ENCODE results near the gene DNAJC21. TPM values are rescaled to one million over a fixed set of nuclear protein-coding genes. Genes with fewer than 3 reads are reported as not detected.

The DNAJC21 gene
- total and polyA plus RNA-seq, 4 donors, result 8.8 to 21.0 (median 11.8) TPM

DNA sequence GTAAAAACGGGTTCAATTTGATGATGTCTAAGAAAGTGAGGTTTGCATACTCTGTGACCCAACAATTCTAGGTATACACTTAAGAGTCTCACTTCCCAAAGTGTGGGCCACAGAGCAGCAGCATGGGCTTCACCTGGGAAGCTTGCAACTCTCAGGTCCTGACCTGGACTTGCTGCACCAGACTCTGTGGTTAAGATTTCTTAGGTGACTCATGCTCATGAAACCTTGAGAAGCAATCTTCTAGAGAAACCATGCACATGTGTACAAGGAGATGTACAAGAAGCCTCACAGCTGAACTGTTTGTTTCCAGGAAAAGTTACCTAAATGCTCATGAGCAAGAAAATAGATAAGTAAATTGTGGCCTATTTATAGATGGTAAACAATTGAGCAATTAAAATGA is 30.0 kb downstream of the DNAJC21 start:
- TF ChIP-seq RXRA (IDR thresholded peaks at IDR 0.05) (no peak), SP1 (IDR thresholded peaks at IDR 0.05) (no peak), JUND (IDR thresholded peaks at IDR 0.05) (no peak), EGR1 (IDR thresholded peaks at IDR 0.05; ENCODE audit: low read depth in 2 of 2) (no peak), RAD21 (IDR thresholded peaks at IDR 0.05) (no peak), TAF1 (conservative IDR thresholded peaks at IDR 0.05) (no peak), FOXA1 (IDR thresholded peaks at IDR 0.05) (no peak), YY1 (IDR thresholded peaks at IDR 0.05) (no peak)
- TF ChIP-seq, protein P1, sequence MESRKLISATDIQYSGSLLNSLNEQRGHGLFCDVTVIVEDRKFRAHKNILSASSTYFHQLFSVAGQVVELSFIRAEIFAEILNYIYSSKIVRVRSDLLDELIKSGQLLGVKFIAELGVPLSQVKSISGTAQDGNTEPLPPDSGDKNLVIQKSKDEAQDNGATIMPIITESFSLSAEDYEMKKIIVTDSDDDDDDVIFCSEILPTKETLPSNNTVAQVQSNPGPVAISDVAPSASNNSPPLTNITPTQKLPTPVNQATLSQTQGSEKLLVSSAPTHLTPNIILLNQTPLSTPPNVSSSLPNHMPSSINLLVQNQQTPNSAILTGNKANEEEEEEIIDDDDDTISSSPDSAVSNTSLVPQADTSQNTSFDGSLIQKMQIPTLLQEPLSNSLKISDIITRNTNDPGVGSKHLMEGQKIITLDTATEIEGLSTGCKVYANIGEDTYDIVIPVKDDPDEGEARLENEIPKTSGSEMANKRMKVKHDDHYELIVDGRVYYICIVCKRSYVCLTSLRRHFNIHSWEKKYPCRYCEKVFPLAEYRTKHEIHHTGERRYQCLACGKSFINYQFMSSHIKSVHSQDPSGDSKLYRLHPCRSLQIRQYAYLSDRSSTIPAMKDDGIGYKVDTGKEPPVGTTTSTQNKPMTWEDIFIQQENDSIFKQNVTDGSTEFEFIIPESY (IDR thresholded peaks at IDR 0.05), result no peak
- Histone ChIP-seq H3K36me3 (ENCODE audit: control insufficient read depth in 4 of 4, insufficient read depth in 3 of 4, low read depth in 1 of 4, low read length in 3 of 4) (peaks cover 0 to 6% (median 3%) of the 10 kb centered on the region in 4 donors), H3K27me3 (ENCODE audit: control insufficient read depth in 4 of 4, insufficient read depth in 4 of 4, low read length in 3 of 4) (no peaks in the 10 kb centered on the region), H3K4me1 (ENCODE audit: control insufficient read depth in 4 of 4, insufficient read depth in 4 of 4, low read length in 3 of 4) (peaks cover 0 to 13% (median 11%) of the 10 kb centered on the region in 4 donors), H3K27ac (ENCODE audit: low read depth in 1 of 2, low read length in 2 of 2) (no peak overlapping the region), H3K9me3 (ENCODE audit: control insufficient read depth in 4 of 4, low read length in 3 of 4) (no peaks in the 10 kb centered on the region), H3K4me3 (ENCODE audit: low read depth in 1 of 3, low read length in 3 of 3) (no peak overlapping the region), H3K9ac (ENCODE audit: low read depth in 1 of 2, low read length in 2 of 2) (no peak overlapping the region)
- DNase-seq (ENCODE audit: low spot score), result no peak
- WGBS, result 86% methylated on average over 1 of the region's 1 CpG

DNA sequence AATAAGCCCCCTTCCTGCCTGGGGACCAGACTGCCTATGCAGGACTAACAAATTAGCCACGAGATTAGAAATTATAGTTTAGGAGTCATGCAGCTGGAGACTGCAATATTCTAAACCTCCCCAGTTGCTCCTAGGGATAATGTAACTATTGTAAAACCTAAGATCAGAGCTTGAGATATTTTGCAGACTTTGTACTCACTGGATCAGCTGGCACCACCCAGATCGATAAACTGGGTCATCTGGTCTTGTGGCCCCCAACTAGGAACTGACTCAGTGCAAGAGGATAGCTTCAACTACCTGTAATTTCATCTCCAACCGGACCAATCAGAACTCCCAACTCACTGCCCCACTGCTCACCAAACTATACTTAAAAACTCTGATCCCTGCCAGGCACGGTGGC is 38.2 kb downstream of the DNAJC21 start:
- TF ChIP-seq HNF4A (conservative IDR thresholded peaks at IDR 0.05) (no peak), HNF4G (IDR thresholded peaks at IDR 0.05) (no peak), NR2F2 (IDR thresholded peaks at IDR 0.05) (no peak), EGR1 (IDR thresholded peaks at IDR 0.05; ENCODE audit: low read depth in 2 of 2) (no peak), YY1 (IDR thresholded peaks at IDR 0.05) (no peak), JUND (IDR thresholded peaks at IDR 0.05) (no peak), TAF1 (conservative IDR thresholded peaks at IDR 0.05) (no peak), GABPA (IDR thresholded peaks at IDR 0.05 in 1 of 2, conservative IDR thresholded peaks at IDR 0.05 in 1 of 2) (no peak), FOXA2 (IDR thresholded peaks at IDR 0.05) (no peak), FOXA1 (IDR thresholded peaks at IDR 0.05) (no peak)
- TF ChIP-seq, protein P2, sequence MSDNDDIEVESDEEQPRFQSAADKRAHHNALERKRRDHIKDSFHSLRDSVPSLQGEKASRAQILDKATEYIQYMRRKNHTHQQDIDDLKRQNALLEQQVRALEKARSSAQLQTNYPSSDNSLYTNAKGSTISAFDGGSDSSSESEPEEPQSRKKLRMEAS (IDR thresholded peaks at IDR 0.05), result no peak
- TF ChIP-seq, protein P1 (IDR thresholded peaks at IDR 0.05), result no peak
- TF ChIP-seq, protein P3, sequence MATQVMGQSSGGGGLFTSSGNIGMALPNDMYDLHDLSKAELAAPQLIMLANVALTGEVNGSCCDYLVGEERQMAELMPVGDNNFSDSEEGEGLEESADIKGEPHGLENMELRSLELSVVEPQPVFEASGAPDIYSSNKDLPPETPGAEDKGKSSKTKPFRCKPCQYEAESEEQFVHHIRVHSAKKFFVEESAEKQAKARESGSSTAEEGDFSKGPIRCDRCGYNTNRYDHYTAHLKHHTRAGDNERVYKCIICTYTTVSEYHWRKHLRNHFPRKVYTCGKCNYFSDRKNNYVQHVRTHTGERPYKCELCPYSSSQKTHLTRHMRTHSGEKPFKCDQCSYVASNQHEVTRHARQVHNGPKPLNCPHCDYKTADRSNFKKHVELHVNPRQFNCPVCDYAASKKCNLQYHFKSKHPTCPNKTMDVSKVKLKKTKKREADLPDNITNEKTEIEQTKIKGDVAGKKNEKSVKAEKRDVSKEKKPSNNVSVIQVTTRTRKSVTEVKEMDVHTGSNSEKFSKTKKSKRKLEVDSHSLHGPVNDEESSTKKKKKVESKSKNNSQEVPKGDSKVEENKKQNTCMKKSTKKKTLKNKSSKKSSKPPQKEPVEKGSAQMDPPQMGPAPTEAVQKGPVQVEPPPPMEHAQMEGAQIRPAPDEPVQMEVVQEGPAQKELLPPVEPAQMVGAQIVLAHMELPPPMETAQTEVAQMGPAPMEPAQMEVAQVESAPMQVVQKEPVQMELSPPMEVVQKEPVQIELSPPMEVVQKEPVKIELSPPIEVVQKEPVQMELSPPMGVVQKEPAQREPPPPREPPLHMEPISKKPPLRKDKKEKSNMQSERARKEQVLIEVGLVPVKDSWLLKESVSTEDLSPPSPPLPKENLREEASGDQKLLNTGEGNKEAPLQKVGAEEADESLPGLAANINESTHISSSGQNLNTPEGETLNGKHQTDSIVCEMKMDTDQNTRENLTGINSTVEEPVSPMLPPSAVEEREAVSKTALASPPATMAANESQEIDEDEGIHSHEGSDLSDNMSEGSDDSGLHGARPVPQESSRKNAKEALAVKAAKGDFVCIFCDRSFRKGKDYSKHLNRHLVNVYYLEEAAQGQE (IDR thresholded peaks at IDR 0.05), result no peak
- TF ChIP-seq, protein P4, sequence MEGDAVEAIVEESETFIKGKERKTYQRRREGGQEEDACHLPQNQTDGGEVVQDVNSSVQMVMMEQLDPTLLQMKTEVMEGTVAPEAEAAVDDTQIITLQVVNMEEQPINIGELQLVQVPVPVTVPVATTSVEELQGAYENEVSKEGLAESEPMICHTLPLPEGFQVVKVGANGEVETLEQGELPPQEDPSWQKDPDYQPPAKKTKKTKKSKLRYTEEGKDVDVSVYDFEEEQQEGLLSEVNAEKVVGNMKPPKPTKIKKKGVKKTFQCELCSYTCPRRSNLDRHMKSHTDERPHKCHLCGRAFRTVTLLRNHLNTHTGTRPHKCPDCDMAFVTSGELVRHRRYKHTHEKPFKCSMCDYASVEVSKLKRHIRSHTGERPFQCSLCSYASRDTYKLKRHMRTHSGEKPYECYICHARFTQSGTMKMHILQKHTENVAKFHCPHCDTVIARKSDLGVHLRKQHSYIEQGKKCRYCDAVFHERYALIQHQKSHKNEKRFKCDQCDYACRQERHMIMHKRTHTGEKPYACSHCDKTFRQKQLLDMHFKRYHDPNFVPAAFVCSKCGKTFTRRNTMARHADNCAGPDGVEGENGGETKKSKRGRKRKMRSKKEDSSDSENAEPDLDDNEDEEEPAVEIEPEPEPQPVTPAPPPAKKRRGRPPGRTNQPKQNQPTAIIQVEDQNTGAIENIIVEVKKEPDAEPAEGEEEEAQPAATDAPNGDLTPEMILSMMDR (IDR thresholded peaks at IDR 0.05; ENCODE audit: low read depth, low read length, missing input control), result no peak
- no peak for DNase-seq (ENCODE audit: low spot score)
- no peak overlapping the region for H3K4me3 ChIP-seq (ENCODE audit: low read depth in 1 of 3, low read length in 3 of 3)
- no peaks in the 10 kb centered on the region for H3K9me3 ChIP-seq (ENCODE audit: control insufficient read depth in 4 of 4, low read length in 3 of 4)
- no peaks in the 10 kb centered on the region for H3K27me3 ChIP-seq (ENCODE audit: control insufficient read depth in 4 of 4, insufficient read depth in 4 of 4, low read length in 3 of 4)
- H3K9ac ChIP-seq (ENCODE audit: low read depth in 1 of 2, low read length in 2 of 2), result no peak overlapping the region
- H3K4me1 ChIP-seq (ENCODE audit: control insufficient read depth in 4 of 4, insufficient read depth in 4 of 4, low read length in 3 of 4), result peaks cover 0 to 2% (median 0%) of the 10 kb centered on the region in 4 donors
- no peaks in the 10 kb centered on the region for H3K36me3 ChIP-seq (ENCODE audit: control insufficient read depth in 4 of 4, insufficient read depth in 3 of 4, low read depth in 1 of 4, low read length in 3 of 4)
- 97% methylated on average over 4 of the region's 4 CpGs for WGBS
- no peak overlapping the region for H3K27ac ChIP-seq (ENCODE audit: low read depth in 1 of 2, low read length in 2 of 2)
